ENCODE data around the gene AJM1. TPM values are rescaled to one million over a fixed set of nuclear protein-coding genes. Genes with fewer than 3 reads are reported as not detected.

Gene AJM1
- total RNA-seq, 1 experiment from 2014 or later: 1.8 TPM

DNA sequence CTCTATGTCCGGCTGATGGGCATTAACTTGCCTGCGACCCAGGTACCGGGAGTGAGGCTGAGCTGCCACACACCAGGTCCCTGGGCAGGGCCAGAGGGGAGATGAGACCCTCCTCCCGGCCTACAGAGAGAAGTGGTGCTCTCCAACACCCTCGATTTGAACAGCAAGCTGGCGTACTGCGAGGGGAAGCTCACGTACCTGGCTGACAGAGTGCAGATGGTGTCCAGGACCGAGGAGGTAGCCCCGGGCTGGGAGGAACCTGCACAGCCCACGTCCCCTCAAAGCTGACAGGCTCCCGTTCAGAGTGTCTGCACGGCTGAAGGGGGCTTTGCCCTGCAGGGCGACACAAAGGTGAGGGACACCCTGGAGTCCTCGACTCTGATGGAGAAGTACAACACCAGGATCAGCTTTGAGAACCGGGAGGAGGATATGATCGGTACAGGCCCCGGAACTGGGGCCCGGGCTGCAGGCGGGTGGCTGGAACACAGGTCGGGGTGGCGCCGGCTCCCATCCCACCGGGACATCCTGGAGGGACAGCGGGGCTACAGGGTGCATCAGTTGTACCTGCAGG lies 35.6 kb upstream of the AJM1 start:
- H3K4me1 ChIP-seq (ENCODE audit: insufficient read depth, low read length): no peaks in the 10 kb centered on the region
- H2BK120ac ChIP-seq (ENCODE audit: low read depth, low read length, poor library complexity, severe bottlenecking): no peak overlapping the region
- H2BK5ac ChIP-seq (ENCODE audit: insufficient read length, low read length): no peak overlapping the region
- Mint-ChIP-seq H3K4me1 (peaks cover 16 to 27% of the 10 kb centered on the region in 2 experiments), H3K4me3 (peak overlapping the region; percentile 80 to 91), H3K9me3 (no peaks in the 10 kb centered on the region), H3K27ac (no peak overlapping the region), H3K27me3 (ENCODE audit: low read depth) (peaks cover 20% of the 10 kb centered on the region), H3K36me3 (ENCODE audit: insufficient read depth in 1 of 3, low read depth in 3 of 3) (peaks cover 21 to 38% (median 33%) of the 10 kb centered on the region in 3 experiments; a peak in 6 of 7 replicates)
- no peaks in the 10 kb centered on the region; the same call in 1 of the 2 replicates for H3K27me3 ChIP-seq (ENCODE audit: insufficient read depth, low read length)
- H3K9me3 ChIP-seq (ENCODE audit: control insufficient read depth, low read depth, low read length): no peaks in the 10 kb centered on the region
- no peak overlapping the region for H3K9ac ChIP-seq (ENCODE audit: extremely low read depth, insufficient read length, low read length)
- DNase-seq: peak; percentile 27
- H3K79me1 ChIP-seq (ENCODE audit: insufficient read depth, low read depth, low read length, poor library complexity, severe bottlenecking): peaks cover 11% of the 10 kb centered on the region
- no peak overlapping the region for H2BK12ac ChIP-seq (ENCODE audit: insufficient read length, low read depth, low read length)
- no peak overlapping the region for H3T11ph ChIP-seq (ENCODE audit: low read length)
- no peak overlapping the region for H4K8ac ChIP-seq (replicated peaks; ENCODE audit: insufficient read length, low read depth, low read length)
- H3K18ac ChIP-seq (ENCODE audit: insufficient read length, low read depth, low read length): no peak overlapping the region
- H3K23me2 ChIP-seq (ENCODE audit: insufficient read length, low read depth, low read length, poor library complexity, severe bottlenecking): peaks cover 15% of the 10 kb centered on the region
- no peak overlapping the region for H2BK20ac ChIP-seq (ENCODE audit: low read depth, low read length, poor library complexity, severe bottlenecking)
- no peak overlapping the region for H3K14ac ChIP-seq (ENCODE audit: insufficient read depth, low read length)
- no peak overlapping the region for H2AK5ac ChIP-seq (ENCODE audit: insufficient read length, low read length)
- H3K4ac ChIP-seq (ENCODE audit: low read depth, low read length): no peak overlapping the region
- no peak overlapping the region for H4K91ac ChIP-seq (ENCODE audit: insufficient read length, low read depth, low read length)
- WGBS (ENCODE audit: extremely low coverage, insufficient read length, low lambda C conversion rate): no CpG with 5 or more reads among the region's 25 CpGs
- H3K79me2 ChIP-seq (ENCODE audit: insufficient read depth, low read length): peaks cover 9% of the 10 kb centered on the region; the same call in 1 of the 2 replicates
- H2BK15ac ChIP-seq (ENCODE audit: low read depth, low read length): no peak overlapping the region
- H4K20me1 ChIP-seq (ENCODE audit: control insufficient read depth, insufficient read depth, insufficient read length): peaks cover 4% of the 10 kb centered on the region
- H2AFZ ChIP-seq (ENCODE audit: low read length): no peak overlapping the region
- no peak overlapping the region for H3K23ac ChIP-seq (ENCODE audit: insufficient read length, low read depth, low read length)
- H3K27ac ChIP-seq (ENCODE audit: insufficient read length, low read depth, low read length): no peak overlapping the region
- H3K56ac ChIP-seq (ENCODE audit: insufficient read length, low read depth, low read length): no peak overlapping the region
- peak overlapping the region; percentile 88 for H3K4me2 ChIP-seq (ENCODE audit: insufficient read depth, insufficient read length, low read length)
- TF ChIP-seq, protein P1, sequence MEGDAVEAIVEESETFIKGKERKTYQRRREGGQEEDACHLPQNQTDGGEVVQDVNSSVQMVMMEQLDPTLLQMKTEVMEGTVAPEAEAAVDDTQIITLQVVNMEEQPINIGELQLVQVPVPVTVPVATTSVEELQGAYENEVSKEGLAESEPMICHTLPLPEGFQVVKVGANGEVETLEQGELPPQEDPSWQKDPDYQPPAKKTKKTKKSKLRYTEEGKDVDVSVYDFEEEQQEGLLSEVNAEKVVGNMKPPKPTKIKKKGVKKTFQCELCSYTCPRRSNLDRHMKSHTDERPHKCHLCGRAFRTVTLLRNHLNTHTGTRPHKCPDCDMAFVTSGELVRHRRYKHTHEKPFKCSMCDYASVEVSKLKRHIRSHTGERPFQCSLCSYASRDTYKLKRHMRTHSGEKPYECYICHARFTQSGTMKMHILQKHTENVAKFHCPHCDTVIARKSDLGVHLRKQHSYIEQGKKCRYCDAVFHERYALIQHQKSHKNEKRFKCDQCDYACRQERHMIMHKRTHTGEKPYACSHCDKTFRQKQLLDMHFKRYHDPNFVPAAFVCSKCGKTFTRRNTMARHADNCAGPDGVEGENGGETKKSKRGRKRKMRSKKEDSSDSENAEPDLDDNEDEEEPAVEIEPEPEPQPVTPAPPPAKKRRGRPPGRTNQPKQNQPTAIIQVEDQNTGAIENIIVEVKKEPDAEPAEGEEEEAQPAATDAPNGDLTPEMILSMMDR (conservative IDR thresholded peaks at IDR 0.05): no peak
- H4K5ac ChIP-seq (ENCODE audit: insufficient read length, low read depth, low read length): no peak overlapping the region
